WTC11 (cell line): ENCODE data around the gene HECW1. TPM values are rescaled to one million over a fixed set of nuclear protein-coding genes. Genes with fewer than 3 reads are reported as not detected.

Experiments used
- ATAC-seq: fragments of 200-7000 bp; cut with Tn5 transposase; 2 replicates; pipeline ENCODE4 v1.10.0; 2021; ENCODE audit warnings: mild to moderate bottlenecking, moderate library complexity
- CTCF ChIA-PET: fragments of 300-600 bp; sonication (Branson Sonifier 250); formaldehyde crosslinking; loops from one replicate; lab custom pipeline; 2021; ENCODE audit warnings: antibody characterized with exemption; lab: Charles Lee
- POLR2A ChIA-PET: fragments of 350-600 bp; sonication (Branson Sonifier 250); formaldehyde crosslinking; loops from one replicate; lab custom pipeline; 2021; ENCODE audit warnings: antibody characterized with exemption; lab: Charles Lee
- DNase-seq: peaks from one replicate; pipeline ENCODE4 v3.0.0; 2021; ENCODE audit warnings: low spot score
- H3K27ac Mint-ChIP-seq: 2 replicates; pipeline ENCODE4 v1.8.0; 2021; ENCODE audit warnings: mixed read lengths
- H3K27me3 Mint-ChIP-seq: 2 replicates; pipeline ENCODE4 v1.8.0; 2021; ENCODE audit warnings: low read depth, mild to moderate bottlenecking, moderate library complexity, mixed read lengths
- H3K36me3 Mint-ChIP-seq: 2 replicates; pipeline ENCODE4 v1.8.0; 2021; ENCODE audit warnings: mixed read lengths
- H3K4me1 Mint-ChIP-seq: 2 replicates; pipeline ENCODE4 v1.8.0; 2022; ENCODE audit warnings: mixed read lengths
- H3K4me3 Mint-ChIP-seq: 2 replicates; pipeline ENCODE4 v1.8.0; 2021; ENCODE audit warnings: mild to moderate bottlenecking, moderate library complexity, mixed read lengths
- H3K9me3 Mint-ChIP-seq: 2 replicates; pipeline ENCODE4 v1.8.0; 2021; ENCODE audit warnings: mixed read lengths
- ELF4 ChIP-seq: sonication (generic); formaldehyde crosslinking; IDR thresholded peaks from 2 replicates; pipeline ENCODE4 v1.8.1; 2022; ENCODE audit warnings: low read depth, mild to moderate bottlenecking, moderate library complexity, missing genetic modification reagents
- EMX1 ChIP-seq: fragments of 250-450 bp; sonication (Bioruptor Pico); IDR thresholded peaks from 2 replicates; pipeline ENCODE4 v1.8.0; 2021; ENCODE audit warnings: mild to moderate bottlenecking
- FOXP1 ChIP-seq: sonication (generic); formaldehyde crosslinking; IDR thresholded peaks from 2 replicates; pipeline ENCODE4 v1.8.0; 2022; ENCODE audit warnings: missing genetic modification reagents, mild to moderate bottlenecking, moderate library complexity, borderline replicate concordance
- JAZF1 ChIP-seq: fragments of 250-450 bp; sonication (Bioruptor Pico); IDR thresholded peaks from 2 replicates; pipeline ENCODE4 v1.9.0; 2021; ENCODE audit warnings: moderate library complexity, mild to moderate bottlenecking, inconsistent platforms
- MYBL2 ChIP-seq: sonication (generic); formaldehyde crosslinking; IDR thresholded peaks from 2 replicates; pipeline ENCODE4 v1.8.1; 2023; ENCODE audit warnings: mild to moderate bottlenecking, moderate library complexity, missing genetic modification reagents
- NR3C1 ChIP-seq: sonication (generic); formaldehyde crosslinking; conservative IDR thresholded peaks from 2 replicates; pipeline ENCODE4 v1.8.1; 2023; ENCODE audit warnings: low read depth, mild to moderate bottlenecking, missing genetic modification reagents
- SP1 ChIP-seq: sonication (generic); formaldehyde crosslinking; conservative IDR thresholded peaks from 2 replicates; pipeline ENCODE4 v1.8.1; 2022; ENCODE audit warnings: missing genetic modification reagents
- TEAD1 ChIP-seq: sonication (generic); formaldehyde crosslinking; IDR thresholded peaks from 2 replicates; pipeline ENCODE4 v1.8.0; 2022; ENCODE audit warnings: mild to moderate bottlenecking, missing genetic modification reagents
- ZNF121 ChIP-seq: sonication (generic); formaldehyde crosslinking; IDR thresholded peaks from 2 replicates; pipeline ENCODE4 v1.8.0; 2023; ENCODE audit warnings: missing genetic modification reagents
- ZNF138 ChIP-seq: sonication (generic); formaldehyde crosslinking; conservative IDR thresholded peaks from 2 replicates; pipeline ENCODE4 v1.8.1; 2022; ENCODE audit warnings: mild to moderate bottlenecking, moderate library complexity, missing genetic modification reagents
- total RNA-seq: library from RNA; stranded (reverse); gene quantifications from 3 replicates; pipeline ENCODE4 v1.2.3, GENCODE V29; 2021
- TF ChIP-seq, protein P1 (sequence below): sonication (generic); formaldehyde crosslinking; IDR thresholded peaks from 2 replicates; pipeline ENCODE4 v1.8.0; 2023; ENCODE audit warnings: missing genetic modification reagents, mild to moderate bottlenecking, borderline replicate concordance
- TF ChIP-seq, protein P2 (sequence below): sonication (generic); formaldehyde crosslinking; IDR thresholded peaks from 2 replicates; pipeline ENCODE4 v1.8.1; 2023; ENCODE audit warnings: mild to moderate bottlenecking, missing genetic modification reagents
- TF ChIP-seq, protein P3 (sequence below): fragments of 250-450 bp; sonication (Bioruptor Pico); IDR thresholded peaks from 2 replicates; pipeline ENCODE4 v1.9.0; 2021; ENCODE audit warnings: moderate library complexity, mild to moderate bottlenecking, inconsistent platforms, borderline replicate concordance
- TF ChIP-seq, protein P4 (sequence below): sonication (generic); formaldehyde crosslinking; conservative IDR thresholded peaks from 2 replicates; pipeline ENCODE4 v1.8.1; 2023; ENCODE audit warnings: mild to moderate bottlenecking, low read depth, missing genetic modification reagents, moderate library complexity
- TF ChIP-seq, protein P5 (sequence below): fragments of 200-600 bp; IDR thresholded peaks from 2 replicates; pipeline ENCODE4 v1.8.0; 2022; ENCODE audit warnings: antibody characterized with exemption
- TF ChIP-seq, protein P6 (sequence below): fragments of 250-450 bp; sonication (Bioruptor Pico); IDR thresholded peaks from 2 replicates; pipeline ENCODE4 v2.1.2; 2022; ENCODE audit warnings: mild to moderate bottlenecking, moderate library complexity

HECW1 gene
- total RNA-seq, 1 experiment from 2014 or later, result 6.1 TPM

DNA sequence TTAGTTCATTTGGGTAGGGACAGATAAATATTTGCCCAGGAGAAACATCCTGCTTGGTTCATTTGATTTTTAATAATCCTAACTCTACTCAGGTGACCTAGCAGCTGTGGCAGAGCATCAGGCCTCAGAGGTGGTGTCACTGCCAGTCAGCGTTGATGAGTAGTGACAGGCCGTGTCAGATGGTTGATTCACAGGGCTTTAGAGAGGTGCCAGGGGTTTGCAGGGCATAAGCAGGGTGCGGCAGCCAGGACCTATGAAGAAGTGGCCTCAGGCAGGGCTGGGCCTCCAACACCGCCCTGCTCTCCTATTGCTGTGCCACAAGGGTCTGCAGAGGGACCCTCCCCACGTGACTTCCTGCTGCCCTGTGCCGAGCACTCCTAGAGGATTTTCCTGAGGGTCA lies 128.1 kb downstream of the HECW1 start:
- Mint-ChIP-seq H3K36me3 (no peaks in the 10 kb centered on the region), H3K27me3 (no peaks in the 10 kb centered on the region), H3K4me1 (peaks cover 44% of the 10 kb centered on the region), H3K27ac (no peak overlapping the region), H3K9me3 (no peaks in the 10 kb centered on the region), H3K4me3 (no peak overlapping the region)
- ATAC-seq (no peak), DNase-seq (no peak)
- POLR2A ChIA-PET, result interaction anchor here (0.6 kb wide), 1 partner anchor 11 kb away, joined by 5 read pairs; no protein-coding TSS in a partner anchor
- TF ChIP-seq ELF4 (CRISPR knock-in tag), result no peak
- TF ChIP-seq, protein P1, sequence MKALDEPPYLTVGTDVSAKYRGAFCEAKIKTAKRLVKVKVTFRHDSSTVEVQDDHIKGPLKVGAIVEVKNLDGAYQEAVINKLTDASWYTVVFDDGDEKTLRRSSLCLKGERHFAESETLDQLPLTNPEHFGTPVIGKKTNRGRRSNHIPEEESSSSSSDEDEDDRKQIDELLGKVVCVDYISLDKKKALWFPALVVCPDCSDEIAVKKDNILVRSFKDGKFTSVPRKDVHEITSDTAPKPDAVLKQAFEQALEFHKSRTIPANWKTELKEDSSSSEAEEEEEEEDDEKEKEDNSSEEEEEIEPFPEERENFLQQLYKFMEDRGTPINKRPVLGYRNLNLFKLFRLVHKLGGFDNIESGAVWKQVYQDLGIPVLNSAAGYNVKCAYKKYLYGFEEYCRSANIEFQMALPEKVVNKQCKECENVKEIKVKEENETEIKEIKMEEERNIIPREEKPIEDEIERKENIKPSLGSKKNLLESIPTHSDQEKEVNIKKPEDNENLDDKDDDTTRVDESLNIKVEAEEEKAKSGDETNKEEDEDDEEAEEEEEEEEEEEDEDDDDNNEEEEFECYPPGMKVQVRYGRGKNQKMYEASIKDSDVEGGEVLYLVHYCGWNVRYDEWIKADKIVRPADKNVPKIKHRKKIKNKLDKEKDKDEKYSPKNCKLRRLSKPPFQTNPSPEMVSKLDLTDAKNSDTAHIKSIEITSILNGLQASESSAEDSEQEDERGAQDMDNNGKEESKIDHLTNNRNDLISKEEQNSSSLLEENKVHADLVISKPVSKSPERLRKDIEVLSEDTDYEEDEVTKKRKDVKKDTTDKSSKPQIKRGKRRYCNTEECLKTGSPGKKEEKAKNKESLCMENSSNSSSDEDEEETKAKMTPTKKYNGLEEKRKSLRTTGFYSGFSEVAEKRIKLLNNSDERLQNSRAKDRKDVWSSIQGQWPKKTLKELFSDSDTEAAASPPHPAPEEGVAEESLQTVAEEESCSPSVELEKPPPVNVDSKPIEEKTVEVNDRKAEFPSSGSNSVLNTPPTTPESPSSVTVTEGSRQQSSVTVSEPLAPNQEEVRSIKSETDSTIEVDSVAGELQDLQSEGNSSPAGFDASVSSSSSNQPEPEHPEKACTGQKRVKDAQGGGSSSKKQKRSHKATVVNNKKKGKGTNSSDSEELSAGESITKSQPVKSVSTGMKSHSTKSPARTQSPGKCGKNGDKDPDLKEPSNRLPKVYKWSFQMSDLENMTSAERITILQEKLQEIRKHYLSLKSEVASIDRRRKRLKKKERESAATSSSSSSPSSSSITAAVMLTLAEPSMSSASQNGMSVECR (CRISPR knock-in tag), result no peak
- no peak for TF ChIP-seq TEAD1
- no peak for TF ChIP-seq ZNF138 (CRISPR knock-in tag)
- no peak for TF ChIP-seq EMX1 (CRISPR knock-in tag)
- no peak for TF ChIP-seq ZNF121 (CRISPR knock-in tag)
- TF ChIP-seq SP1 (CRISPR knock-in tag), result no peak
- TF ChIP-seq, protein P2, sequence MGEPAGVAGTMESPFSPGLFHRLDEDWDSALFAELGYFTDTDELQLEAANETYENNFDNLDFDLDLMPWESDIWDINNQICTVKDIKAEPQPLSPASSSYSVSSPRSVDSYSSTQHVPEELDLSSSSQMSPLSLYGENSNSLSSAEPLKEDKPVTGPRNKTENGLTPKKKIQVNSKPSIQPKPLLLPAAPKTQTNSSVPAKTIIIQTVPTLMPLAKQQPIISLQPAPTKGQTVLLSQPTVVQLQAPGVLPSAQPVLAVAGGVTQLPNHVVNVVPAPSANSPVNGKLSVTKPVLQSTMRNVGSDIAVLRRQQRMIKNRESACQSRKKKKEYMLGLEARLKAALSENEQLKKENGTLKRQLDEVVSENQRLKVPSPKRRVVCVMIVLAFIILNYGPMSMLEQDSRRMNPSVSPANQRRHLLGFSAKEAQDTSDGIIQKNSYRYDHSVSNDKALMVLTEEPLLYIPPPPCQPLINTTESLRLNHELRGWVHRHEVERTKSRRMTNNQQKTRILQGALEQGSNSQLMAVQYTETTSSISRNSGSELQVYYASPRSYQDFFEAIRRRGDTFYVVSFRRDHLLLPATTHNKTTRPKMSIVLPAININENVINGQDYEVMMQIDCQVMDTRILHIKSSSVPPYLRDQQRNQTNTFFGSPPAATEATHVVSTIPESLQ (CRISPR knock-in tag), result no peak
- TF ChIP-seq FOXP1, result no peak
- no peak for TF ChIP-seq MYBL2 (CRISPR knock-in tag)
- TF ChIP-seq, protein P3, sequence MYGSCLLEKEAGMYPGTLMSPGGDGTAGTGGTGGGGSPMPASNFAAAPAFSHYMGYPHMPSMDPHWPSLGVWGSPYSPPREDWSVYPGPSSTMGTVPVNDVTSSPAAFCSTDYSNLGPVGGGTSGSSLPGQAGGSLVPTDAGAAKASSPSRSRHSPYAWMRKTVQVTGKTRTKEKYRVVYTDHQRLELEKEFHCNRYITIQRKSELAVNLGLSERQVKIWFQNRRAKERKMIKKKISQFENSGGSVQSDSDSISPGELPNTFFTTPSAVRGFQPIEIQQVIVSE (CRISPR knock-in tag), result no peak
- no peak for TF ChIP-seq JAZF1 (CRISPR knock-in tag)
- no peak for TF ChIP-seq NR3C1 (CRISPR knock-in tag)
- TF ChIP-seq, protein P4, sequence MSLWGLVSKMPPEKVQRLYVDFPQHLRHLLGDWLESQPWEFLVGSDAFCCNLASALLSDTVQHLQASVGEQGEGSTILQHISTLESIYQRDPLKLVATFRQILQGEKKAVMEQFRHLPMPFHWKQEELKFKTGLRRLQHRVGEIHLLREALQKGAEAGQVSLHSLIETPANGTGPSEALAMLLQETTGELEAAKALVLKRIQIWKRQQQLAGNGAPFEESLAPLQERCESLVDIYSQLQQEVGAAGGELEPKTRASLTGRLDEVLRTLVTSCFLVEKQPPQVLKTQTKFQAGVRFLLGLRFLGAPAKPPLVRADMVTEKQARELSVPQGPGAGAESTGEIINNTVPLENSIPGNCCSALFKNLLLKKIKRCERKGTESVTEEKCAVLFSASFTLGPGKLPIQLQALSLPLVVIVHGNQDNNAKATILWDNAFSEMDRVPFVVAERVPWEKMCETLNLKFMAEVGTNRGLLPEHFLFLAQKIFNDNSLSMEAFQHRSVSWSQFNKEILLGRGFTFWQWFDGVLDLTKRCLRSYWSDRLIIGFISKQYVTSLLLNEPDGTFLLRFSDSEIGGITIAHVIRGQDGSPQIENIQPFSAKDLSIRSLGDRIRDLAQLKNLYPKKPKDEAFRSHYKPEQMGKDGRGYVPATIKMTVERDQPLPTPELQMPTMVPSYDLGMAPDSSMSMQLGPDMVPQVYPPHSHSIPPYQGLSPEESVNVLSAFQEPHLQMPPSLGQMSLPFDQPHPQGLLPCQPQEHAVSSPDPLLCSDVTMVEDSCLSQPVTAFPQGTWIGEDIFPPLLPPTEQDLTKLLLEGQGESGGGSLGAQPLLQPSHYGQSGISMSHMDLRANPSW (CRISPR knock-in tag), result no peak
- TF ChIP-seq, protein P5, sequence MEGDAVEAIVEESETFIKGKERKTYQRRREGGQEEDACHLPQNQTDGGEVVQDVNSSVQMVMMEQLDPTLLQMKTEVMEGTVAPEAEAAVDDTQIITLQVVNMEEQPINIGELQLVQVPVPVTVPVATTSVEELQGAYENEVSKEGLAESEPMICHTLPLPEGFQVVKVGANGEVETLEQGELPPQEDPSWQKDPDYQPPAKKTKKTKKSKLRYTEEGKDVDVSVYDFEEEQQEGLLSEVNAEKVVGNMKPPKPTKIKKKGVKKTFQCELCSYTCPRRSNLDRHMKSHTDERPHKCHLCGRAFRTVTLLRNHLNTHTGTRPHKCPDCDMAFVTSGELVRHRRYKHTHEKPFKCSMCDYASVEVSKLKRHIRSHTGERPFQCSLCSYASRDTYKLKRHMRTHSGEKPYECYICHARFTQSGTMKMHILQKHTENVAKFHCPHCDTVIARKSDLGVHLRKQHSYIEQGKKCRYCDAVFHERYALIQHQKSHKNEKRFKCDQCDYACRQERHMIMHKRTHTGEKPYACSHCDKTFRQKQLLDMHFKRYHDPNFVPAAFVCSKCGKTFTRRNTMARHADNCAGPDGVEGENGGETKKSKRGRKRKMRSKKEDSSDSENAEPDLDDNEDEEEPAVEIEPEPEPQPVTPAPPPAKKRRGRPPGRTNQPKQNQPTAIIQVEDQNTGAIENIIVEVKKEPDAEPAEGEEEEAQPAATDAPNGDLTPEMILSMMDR, result no peak
- TF ChIP-seq, protein P6, sequence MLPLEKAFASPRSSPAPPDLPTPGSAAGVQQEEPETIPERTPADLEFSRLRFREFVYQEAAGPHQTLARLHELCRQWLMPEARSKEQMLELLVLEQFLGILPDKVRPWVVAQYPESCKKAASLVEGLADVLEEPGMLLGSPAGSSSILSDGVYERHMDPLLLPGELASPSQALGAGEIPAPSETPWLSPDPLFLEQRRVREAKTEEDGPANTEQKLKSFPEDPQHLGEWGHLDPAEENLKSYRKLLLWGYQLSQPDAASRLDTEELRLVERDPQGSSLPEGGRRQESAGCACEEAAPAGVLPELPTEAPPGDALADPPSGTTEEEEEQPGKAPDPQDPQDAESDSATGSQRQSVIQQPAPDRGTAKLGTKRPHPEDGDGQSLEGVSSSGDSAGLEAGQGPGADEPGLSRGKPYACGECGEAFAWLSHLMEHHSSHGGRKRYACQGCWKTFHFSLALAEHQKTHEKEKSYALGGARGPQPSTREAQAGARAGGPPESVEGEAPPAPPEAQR (CRISPR knock-in tag), result no peak
- CTCF ChIA-PET, result interaction anchor here (1.4 to 2.0 kb wide), 2 partner anchors 21 to 133 kb away, joined by 4 read pairs; no protein-coding TSS in a partner anchor
